ENCODE measurements around the gene ZNF823. TPM values are rescaled to one million over a fixed set of nuclear protein-coding genes. Genes with fewer than 3 reads are reported as not detected.
A peak's percentile ranks its signal among the peaks of the same experiment; 100 is the strongest.

Gene ZNF823
- total and polyA plus RNA-seq, 2 of the 13 experiments (the other 11 are each of a cell fraction or from before 2014, with no cell fraction given), result 5.7 to 11.7 TPM

DNA sequence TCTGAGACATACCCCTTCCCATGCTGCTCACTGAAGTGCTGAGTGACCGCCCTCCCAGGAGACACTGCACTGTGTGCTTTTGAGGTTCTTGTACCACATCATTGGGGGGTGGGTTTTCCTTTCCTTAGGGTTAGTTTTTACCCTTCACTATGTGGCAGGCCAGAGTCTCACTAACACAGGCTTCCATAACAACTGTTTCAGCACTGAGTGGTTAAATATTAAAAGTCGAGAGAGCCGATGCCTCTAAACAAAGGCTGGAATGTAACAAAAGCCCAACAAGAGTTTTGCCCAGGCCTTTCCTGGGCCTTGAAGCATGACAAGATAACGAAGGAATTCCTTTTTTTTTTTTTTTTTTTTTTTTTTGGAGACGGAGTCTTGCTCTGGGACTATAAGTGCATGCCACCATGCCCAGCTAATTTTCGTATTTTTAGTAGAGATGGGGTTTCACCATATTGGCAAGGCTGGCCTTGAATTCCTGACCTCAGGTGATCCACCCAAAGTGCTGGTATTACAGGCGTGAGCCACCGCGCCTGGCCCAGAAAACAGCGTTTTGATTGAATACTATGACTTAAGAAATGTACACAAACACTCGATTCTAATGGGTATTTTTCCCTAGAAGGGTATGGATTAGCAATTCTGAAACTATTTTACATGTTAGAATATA lies 46.5 kb downstream of the ZNF823 start (continued):
- TF ChIP-seq RERE (CRISPR knock-in tag; IDR thresholded peaks at IDR 0.05; ENCODE audit: low read depth) (no peak), HMG20B (CRISPR knock-in tag; conservative IDR thresholded peaks at IDR 0.05) (no peak), THAP9 (CRISPR knock-in tag; IDR thresholded peaks at IDR 0.05; ENCODE audit: borderline replicate concordance) (no peak), JDP2 (CRISPR knock-in tag; IDR thresholded peaks at IDR 0.05; ENCODE audit: borderline replicate concordance) (no peak), ZMYM4 (CRISPR knock-in tag; IDR thresholded peaks at IDR 0.05) (0 out of 2 replicates have a peak, but pooled peaks have one; percentile 15), SAP130 (CRISPR knock-in tag; IDR thresholded peaks at IDR 0.05; ENCODE audit: low read depth) (peak; percentile 35; the same call in 1 of the 2 replicates), RFX1 (IDR thresholded peaks at IDR 0.05) (no peak), ZZZ3 (CRISPR knock-in tag; IDR thresholded peaks at IDR 0.05; ENCODE audit: borderline replicate concordance) (no peak), THRA (CRISPR knock-in tag; IDR thresholded peaks at IDR 0.05; ENCODE audit: borderline replicate concordance) (peak; percentile 39; the same call in 1 of the 2 replicates), SOX13 (IDR thresholded peaks at IDR 0.05) (no peak), SOX13 (CRISPR knock-in tag; conservative IDR thresholded peaks at IDR 0.05 in 1 of 2, IDR thresholded peaks at IDR 0.05 in 1 of 2) (peak in 1 of 2 experiments; percentile 71; a peak in 2 of 4 replicates), TCF7L2 (IDR thresholded peaks at IDR 0.05; ENCODE audit: low read depth, low read length) (no peak), NPAS2 (CRISPR knock-in tag; IDR thresholded peaks at IDR 0.05; ENCODE audit: borderline replicate concordance) (no peak)
- TF ChIP-seq, protein P1, sequence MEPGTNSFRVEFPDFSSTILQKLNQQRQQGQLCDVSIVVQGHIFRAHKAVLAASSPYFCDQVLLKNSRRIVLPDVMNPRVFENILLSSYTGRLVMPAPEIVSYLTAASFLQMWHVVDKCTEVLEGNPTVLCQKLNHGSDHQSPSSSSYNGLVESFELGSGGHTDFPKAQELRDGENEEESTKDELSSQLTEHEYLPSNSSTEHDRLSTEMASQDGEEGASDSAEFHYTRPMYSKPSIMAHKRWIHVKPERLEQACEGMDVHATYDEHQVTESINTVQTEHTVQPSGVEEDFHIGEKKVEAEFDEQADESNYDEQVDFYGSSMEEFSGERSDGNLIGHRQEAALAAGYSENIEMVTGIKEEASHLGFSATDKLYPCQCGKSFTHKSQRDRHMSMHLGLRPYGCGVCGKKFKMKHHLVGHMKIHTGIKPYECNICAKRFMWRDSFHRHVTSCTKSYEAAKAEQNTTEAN (CRISPR knock-in tag; conservative IDR thresholded peaks at IDR 0.05), result no peak
- TF ChIP-seq, protein P2, sequence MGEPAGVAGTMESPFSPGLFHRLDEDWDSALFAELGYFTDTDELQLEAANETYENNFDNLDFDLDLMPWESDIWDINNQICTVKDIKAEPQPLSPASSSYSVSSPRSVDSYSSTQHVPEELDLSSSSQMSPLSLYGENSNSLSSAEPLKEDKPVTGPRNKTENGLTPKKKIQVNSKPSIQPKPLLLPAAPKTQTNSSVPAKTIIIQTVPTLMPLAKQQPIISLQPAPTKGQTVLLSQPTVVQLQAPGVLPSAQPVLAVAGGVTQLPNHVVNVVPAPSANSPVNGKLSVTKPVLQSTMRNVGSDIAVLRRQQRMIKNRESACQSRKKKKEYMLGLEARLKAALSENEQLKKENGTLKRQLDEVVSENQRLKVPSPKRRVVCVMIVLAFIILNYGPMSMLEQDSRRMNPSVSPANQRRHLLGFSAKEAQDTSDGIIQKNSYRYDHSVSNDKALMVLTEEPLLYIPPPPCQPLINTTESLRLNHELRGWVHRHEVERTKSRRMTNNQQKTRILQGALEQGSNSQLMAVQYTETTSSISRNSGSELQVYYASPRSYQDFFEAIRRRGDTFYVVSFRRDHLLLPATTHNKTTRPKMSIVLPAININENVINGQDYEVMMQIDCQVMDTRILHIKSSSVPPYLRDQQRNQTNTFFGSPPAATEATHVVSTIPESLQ (CRISPR knock-in tag; conservative IDR thresholded peaks at IDR 0.05), result no peak
